ENCODE data around the gene VCX3B.

DNA sequence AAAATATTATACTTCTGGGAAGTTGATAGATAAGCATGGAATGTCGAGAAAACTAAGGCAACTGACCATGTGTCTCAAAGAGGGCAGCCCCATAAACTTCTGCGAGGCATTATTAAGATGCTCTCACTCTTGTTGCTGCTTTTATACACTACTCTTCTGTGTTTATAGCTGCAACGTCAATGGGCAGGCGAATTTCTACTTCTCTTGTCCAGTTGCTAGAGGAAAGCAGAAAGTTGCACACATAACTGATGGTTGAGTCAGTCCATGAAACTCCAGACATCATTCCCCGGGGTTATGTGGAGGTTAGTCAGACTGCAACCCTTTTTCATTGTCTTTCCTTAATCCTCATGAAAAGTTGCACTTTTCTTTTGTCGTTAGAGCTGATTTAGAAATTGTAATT lies 39.8 kb downstream of the VCX3B start:
- TF ChIP-seq CTCF (conservative IDR thresholded peaks at IDR 0.05) (no peak), EZH2 (IDR thresholded peaks at IDR 0.05; ENCODE audit: low read depth) (no peak)

Measured in PC-9 (cell line).